H1 (cell line): Measurements from ENCODE around the gene SLC5A2. TPM values are rescaled to one million over a fixed set of nuclear protein-coding genes. Genes with fewer than 3 reads are reported as not detected.

Source experiments
- CTCF ChIA-PET: fragments of 300-600 bp; sonication (Branson Sonifier 250); formaldehyde crosslinking; loops from one replicate; lab custom pipeline; 2021; ENCODE audit not compliant: partially characterized antibody; lab: Charles Lee
- POLR2A ChIA-PET: fragments of 300-600 bp; sonication (Branson Sonifier 250); formaldehyde crosslinking; loops from one replicate; lab custom pipeline; 2021; ENCODE audit warnings: inconsistent platforms; ENCODE audit not compliant: partially characterized antibody; lab: Charles Lee
- DNase-seq, 2 experiments: peaks; one replicate each; pipeline versions ENCODE4 v3.0.0 to v3.0.0-alpha.2; 2010 to 2022; ENCODE audit warnings: low spot score in 2 of 2, low read depth in 1 of 2, mixed read lengths in 1 of 2
- FAIRE-seq: peaks from 2 replicates; lab custom pipeline; 2011; peaks lifted over from hg19 to GRCh38; lab: Jason Lieb, UNC
- H2AFZ ChIP-seq: 2 replicates; pipeline ENCODE4 v1.8.1; 2012; ENCODE audit warnings: low read length, inconsistent platforms
- H2AK5ac ChIP-seq: 2 replicates; pipeline ENCODE4 v1.6.1; 2013; ENCODE audit warnings: low read depth, low read length
- H2BK120ac ChIP-seq: replicated peaks from 2 replicates; pipeline ENCODE3; 2013; ENCODE audit warnings: low read depth, low read length, inconsistent platforms
- H2BK12ac ChIP-seq: 2 replicates; pipeline ENCODE4 v1.6.1; 2013; ENCODE audit warnings: low read depth, low read length
- H2BK15ac ChIP-seq: 2 replicates; pipeline ENCODE4 v1.6.1; 2013; ENCODE audit warnings: low read length
- H2BK20ac ChIP-seq: 2 replicates; pipeline ENCODE4 v1.6.1; 2013; ENCODE audit warnings: low read length
- H2BK5ac ChIP-seq: 2 replicates; pipeline ENCODE4 v1.6.1; 2013; ENCODE audit warnings: low read depth, low read length
- H3K14ac ChIP-seq: 2 replicates; pipeline ENCODE4 v1.6.1; 2013; ENCODE audit warnings: inconsistent platforms; ENCODE audit not compliant: insufficient read length
- H3K18ac ChIP-seq: 2 replicates; pipeline ENCODE4 v1.6.1; 2013; ENCODE audit warnings: low read length; ENCODE audit errors: extremely low read depth
- H3K23ac ChIP-seq: 2 replicates; pipeline ENCODE4 v1.6.1; 2013; ENCODE audit warnings: inconsistent platforms; ENCODE audit not compliant: insufficient read length
- H3K23me2 ChIP-seq: 2 replicates; pipeline ENCODE4 v1.6.1; 2013; ENCODE audit warnings: low read depth, low read length
- H3K27ac ChIP-seq: 2 replicates; pipeline ENCODE4 v1.6.1; 2011; ENCODE audit warnings: low read depth, low read length, inconsistent platforms
- H3K27me3 ChIP-seq, 4 experiments: replicated peaks in 1 of 4; 1 replicate in 1 of 4; 2 replicates in 3 of 4; pipeline versions ENCODE4 v1.6.1 to v1.8.1; 2011 to 2013; ENCODE audit warnings: low read length in 3 of 4, mild to moderate bottlenecking in 3 of 4, inconsistent platforms in 2 of 4, mixed read lengths in 2 of 4, moderate library complexity in 1 of 4; ENCODE audit not compliant: control insufficient read depth in 3 of 4, insufficient read depth in 3 of 4; ENCODE audit errors: extremely low read depth in 1 of 4
- H3K36me3 ChIP-seq, 4 experiments: 2 replicates each; pipeline versions ENCODE4 v1.6.1 to v1.8.1; 2011 to 2013; ENCODE audit warnings: mild to moderate bottlenecking in 4 of 4, low read length in 3 of 4, moderate library complexity in 2 of 4, control low read depth in 1 of 4, inconsistent platforms in 1 of 4; ENCODE audit not compliant: insufficient read depth in 4 of 4, control insufficient read depth in 2 of 4
- H3K4ac ChIP-seq: replicated peaks from 2 replicates; pipeline ENCODE3; 2013; ENCODE audit warnings: low read length, low read depth, mixed read lengths, inconsistent platforms; ENCODE audit not compliant: insufficient read length
- H3K4me1 ChIP-seq, 4 experiments: replicated peaks in 1 of 4; 1 replicate in 1 of 4; 2 replicates in 3 of 4; pipeline versions ENCODE4 v1.6.1 to v1.8.1; 2011 to 2013; ENCODE audit warnings: low read length in 3 of 4, inconsistent platforms in 2 of 4, mixed read lengths in 1 of 4; ENCODE audit not compliant: insufficient read depth in 4 of 4, control insufficient read depth in 3 of 4
- H3K4me2 ChIP-seq, 2 experiments: 2 replicates each; pipeline versions ENCODE4 v1.6.1 to v1.8.1; 2011 to 2013; ENCODE audit warnings: low read depth in 2 of 2, low read length in 2 of 2, control low read depth in 1 of 2, inconsistent platforms in 1 of 2, mild to moderate bottlenecking in 1 of 2; ENCODE audit not compliant: insufficient read depth in 1 of 2
- H3K4me3 ChIP-seq, 4 experiments: fragments of 200-600, 300-600 bp in 1 of 4; sonication (generic), shearing (Covaris generic), sonication (Bioruptor Twin) in 1 of 4; 2 replicates each; pipeline versions ENCODE4 v1.5.1 to v1.8.1; 2011 to 2016; ENCODE audit warnings: low read length in 4 of 4, low read depth in 3 of 4, control low read depth in 2 of 4, inconsistent platforms in 2 of 4, mild to moderate bottlenecking in 2 of 4, mixed read lengths in 1 of 4, moderate library complexity in 1 of 4; ENCODE audit not compliant: insufficient read depth in 2 of 4; ENCODE audit errors: extremely low read depth in 1 of 4
- H3K56ac ChIP-seq: replicated peaks from 2 replicates; pipeline ENCODE3; 2013; ENCODE audit warnings: low read depth, mild to moderate bottlenecking, mixed read lengths, low read length, inconsistent platforms; ENCODE audit not compliant: insufficient read length
- H3K79me1 ChIP-seq: 2 replicates; pipeline ENCODE4 v1.6.1; 2013; ENCODE audit warnings: low read depth, low read length, control low read depth
- H3K79me2 ChIP-seq, 2 experiments: 2 replicates each; pipeline versions ENCODE4 v1.6.1 to v1.8.1; 2012 to 2013; ENCODE audit warnings: low read length in 2 of 2, mild to moderate bottlenecking in 2 of 2, inconsistent platforms in 1 of 2; ENCODE audit not compliant: insufficient read depth in 2 of 2, control insufficient read depth in 1 of 2
- H3K9ac ChIP-seq, 4 experiments: replicated peaks in 1 of 4; 1 replicate in 1 of 4; 2 replicates in 3 of 4; pipeline versions ENCODE4 v1.6.1 to v1.8.1; 2011 to 2013; ENCODE audit warnings: low read depth in 3 of 4, low read length in 3 of 4, control low read depth in 2 of 4, mild to moderate bottlenecking in 2 of 4, moderate library complexity in 2 of 4, inconsistent platforms in 1 of 4; ENCODE audit errors: extremely low read depth in 1 of 4
- H3K9me3 ChIP-seq, 2 experiments: 2 replicates each; pipeline versions ENCODE4 v1.6.1 to v1.8.1; 2012 to 2013; ENCODE audit warnings: mild to moderate bottlenecking in 2 of 2, moderate library complexity in 2 of 2, control low read depth in 1 of 2, inconsistent platforms in 1 of 2, low read depth in 1 of 2, low read length in 1 of 2, mixed read lengths in 1 of 2; ENCODE audit not compliant: insufficient read depth in 2 of 2
- H4K20me1 ChIP-seq, 2 experiments: replicated peaks in 1 of 2; 2 replicates each; pipeline versions ENCODE3 to v1.8.1; 2011 to 2013; ENCODE audit warnings: inconsistent platforms in 2 of 2, low read length in 2 of 2, mild to moderate bottlenecking in 1 of 2; ENCODE audit not compliant: insufficient read depth in 2 of 2, control insufficient read depth in 1 of 2
- H4K5ac ChIP-seq: 2 replicates; pipeline ENCODE4 v1.6.1; 2013; ENCODE audit warnings: low read length, low read depth, mixed read lengths, inconsistent platforms; ENCODE audit not compliant: insufficient read length
- H4K8ac ChIP-seq: 2 replicates; pipeline ENCODE4 v1.8.0; 2013; ENCODE audit warnings: mild to moderate bottlenecking, moderate library complexity, low read length, inconsistent platforms; ENCODE audit not compliant: insufficient read depth; ENCODE audit errors: extremely low read depth
- H4K91ac ChIP-seq: replicated peaks from 2 replicates; pipeline ENCODE3; 2013; ENCODE audit warnings: low read length, mixed read lengths, inconsistent platforms; ENCODE audit not compliant: insufficient read length
- EZH2 ChIP-seq: fragments of 200-600 bp; sonication (generic); IDR thresholded peaks from 2 replicates; pipeline ENCODE4 v1.7.1; 2012; ENCODE audit warnings: low read depth, mild to moderate bottlenecking, moderate library complexity, low read length, inconsistent platforms; ENCODE audit not compliant: severe bottlenecking
- GTF2F1 ChIP-seq: IDR thresholded peaks from 2 replicates; pipeline ENCODE4 v1.6.1; 2012; ENCODE audit warnings: low read depth, low read length, improper control_type of control experiment, borderline replicate concordance
- HDAC2 ChIP-seq, 2 experiments: fragments of 300-600 bp in 1 of 2; sonication (generic) in 1 of 2; IDR thresholded peaks; 2 replicates each; pipeline ENCODE4 v1.6.1; 2011 to 2012; ENCODE audit warnings: low read depth in 2 of 2, low read length in 2 of 2, mild to moderate bottlenecking in 2 of 2, moderate library complexity in 2 of 2, borderline replicate concordance in 1 of 2, inconsistent platforms in 1 of 2
- MAX ChIP-seq: IDR thresholded peaks from 2 replicates; pipeline ENCODE4 v1.6.1; 2012; ENCODE audit warnings: inconsistent platforms
- PHF8 ChIP-seq: fragments of 200-600 bp; sonication (generic); conservative IDR thresholded peaks from 2 replicates; pipeline ENCODE4 v1.7.1; 2012; ENCODE audit warnings: low read depth, mild to moderate bottlenecking, inconsistent platforms, low read length, moderate library complexity
- RBBP5 ChIP-seq: IDR thresholded peaks from 2 replicates; pipeline ENCODE4 v1.7.1; 2012; ENCODE audit warnings: low read depth, mild to moderate bottlenecking, inconsistent platforms, low read length, moderate library complexity, borderline replicate concordance
- SP1 ChIP-seq: IDR thresholded peaks from 2 replicates; pipeline ENCODE4 v1.6.1; 2011; ENCODE audit warnings: low read depth, low read length
- TAF1 ChIP-seq: IDR thresholded peaks from 2 replicates; pipeline ENCODE4 v1.6.1; 2011; ENCODE audit warnings: mild to moderate bottlenecking, low read depth, low read length
- TAF7 ChIP-seq: optimal IDR thresholded peaks from 2 replicates; pipeline ENCODE3; 2011; ENCODE audit warnings: low read depth, mild to moderate bottlenecking, inconsistent platforms, low read length, moderate library complexity, borderline replicate concordance
- YY1 ChIP-seq: IDR thresholded peaks from 2 replicates; pipeline ENCODE4 v1.6.1; 2011; ENCODE audit warnings: low read depth, mild to moderate bottlenecking, low read length
- WGBS, 2 experiments: shearing (Covaris generic) in 1 of 2; methylation state at CpG; one replicate each; pipeline versions ENCODE4 v1.1.6 to v1.1.7; 2013 to 2015; ENCODE audit warnings: low lambda C conversion rate in 2 of 2, mixed read lengths in 2 of 2, inconsistent platforms in 1 of 2, low coverage in 1 of 2, missing lambda C conversion rate in 1 of 2; ENCODE audit not compliant: insufficient replicate concordance in 2 of 2, insufficient coverage in 1 of 2, insufficient read length in 1 of 2; ENCODE audit errors: extremely low coverage in 1 of 2, missing lambda C conversion rate in 1 of 2; 5-methylcytosine and 5-hydroxymethylcytosine counted together
- polyA plus RNA-seq, 7 experiments: library from polyadenylated mRNA; depleted of rRNA in 3 of 7; stranded (reverse) in 5 of 7; unstranded in 2 of 7; fragments of >200 nt in 5 of 7; fragments of 200-250 nt in 2 of 7; gene quantifications; 1 replicate in 5 of 7; 2 replicates in 1 of 7; 4 replicates in 1 of 7; pipeline versions ENCODE4 v1.2.1 to v1.2.3, GENCODE V29; 2011 to 2013; ENCODE audit warnings: missing spikeins in 2 of 7, mixed read lengths in 2 of 7
- total RNA-seq: library from RNA; stranded (reverse); fragmentation: NEBNext Ultra II Directional; extraction: Animal tissue kit (Norgen Biotek cat#: 25700); gene quantifications from 2 replicates; pipeline ENCODE4 v1.2.1, GENCODE V29; 2021

The SLC5A2 gene
- total and polyA plus RNA-seq, 2 of the 8 experiments (the other 6 are each of a cell fraction or from before 2014, with no cell fraction given) = 0.56 to 4.4 TPM

DNA sequence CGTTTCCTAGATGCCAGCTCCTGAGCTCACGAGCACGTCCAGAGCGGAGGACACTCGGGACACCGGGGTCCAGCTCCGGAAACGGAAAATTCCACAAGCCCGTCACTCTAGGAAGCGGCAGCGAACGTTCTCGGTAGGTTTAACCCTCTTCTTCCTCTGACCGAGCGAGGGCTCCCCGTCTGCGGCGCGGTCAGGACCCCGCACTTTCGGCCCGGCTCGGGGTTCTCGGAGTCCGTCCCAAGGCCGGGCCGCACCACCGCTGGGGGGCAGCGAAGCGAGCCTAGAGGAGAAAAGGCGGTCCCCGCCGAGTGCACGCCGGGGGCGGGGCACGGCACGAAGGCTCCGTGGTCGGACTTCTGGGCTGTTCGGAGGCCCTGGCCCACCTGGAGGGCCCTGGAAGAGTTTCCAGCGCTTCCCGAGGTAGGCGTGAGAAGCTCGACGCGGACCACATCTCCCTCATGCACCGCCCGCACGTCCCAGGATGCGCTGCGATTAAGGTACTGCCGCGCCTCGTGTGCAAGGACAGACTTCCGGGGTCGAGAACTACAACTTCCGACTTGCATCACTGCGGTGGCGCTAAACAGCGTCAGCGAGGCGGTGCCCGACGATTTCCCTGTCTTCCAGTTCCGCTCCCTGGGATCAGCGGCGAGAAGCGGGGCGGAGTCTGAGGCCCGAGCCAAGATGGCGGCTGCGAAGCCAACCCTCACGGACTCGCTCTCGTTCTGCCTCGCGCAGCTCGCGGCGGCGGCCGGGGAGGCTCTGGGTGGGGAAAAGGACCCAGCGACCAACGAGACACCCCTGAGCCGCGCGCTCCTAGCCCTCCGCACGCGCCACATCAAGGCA, 23.9 kb upstream of the SLC5A2 start, which contains the start of gene ARMC5:
Gene ARMC5, plus strand, starts transcription at position 658 of the 843 bp plus-strand sequence. Its CDS starts 24 bp downstream, at position 682.
- H3K4ac ChIP-seq = peak within 1 kb of the TSS; percentile 59
- peak within 1 kb of the TSS; percentile 58 for H2BK120ac ChIP-seq
- H3K56ac ChIP-seq = peak within 1 kb of the TSS; percentile 94
- H2AFZ ChIP-seq = peak within 1 kb of the TSS; percentile 57; the same call in 1 of the 2 replicates
- H3K9me3 ChIP-seq = no peaks in the 10 kb centered on the region
- H4K20me1 ChIP-seq = peaks cover 14 to 20% of the 10 kb centered on the region in 2 experiments
- H3K18ac ChIP-seq = peak within 1 kb of the TSS; percentile 96
- H4K8ac ChIP-seq = peak within 1 kb of the TSS; percentile 100
- WGBS, 2 experiments = 1% methylated on average over 73 of the region's 91 CpGs; no CpG with 5 or more reads in 1 of the 2 experiments
- peak within 1 kb of the TSS; percentile 98 for H4K91ac ChIP-seq
- peaks cover 11% of the 10 kb centered on the region; the same call in 1 of the 2 replicates for H3K23me2 ChIP-seq
- peaks cover 8% of the 10 kb centered on the region for H3K79me1 ChIP-seq
- no peak within 1 kb of the TSS for H3K23ac ChIP-seq
- H2BK20ac ChIP-seq = no peak within 1 kb of the TSS
- peak within 1 kb of the TSS; percentile 70 to 85 (median 76) for H3K4me3 ChIP-seq
- H3K36me3 ChIP-seq = peaks cover 0 to 5% (median 0%) of the 10 kb centered on the region in 4 experiments; a peak in 2 of 8 replicates
- peak within 1 kb of the TSS; percentile 94 for H2BK12ac ChIP-seq
- FAIRE-seq = no peak
- H3K27ac ChIP-seq = peak within 1 kb of the TSS; percentile 99
- peaks cover 0 to 16% (median 6%) of the 10 kb centered on the region in 4 experiments; a peak in 5 of 7 replicates for H3K4me1 ChIP-seq
- H4K5ac ChIP-seq = peak within 1 kb of the TSS; percentile 99
- no peak within 1 kb of the TSS for H3K14ac ChIP-seq
- ChIA-PET POLR2A (interaction anchor here (1.0 to 4.5 kb wide), 19 partner anchors 8 to 342 kb away, joined by 3 to 40 read pairs (median 5); partner anchors contain the start of genes COX6A2, FUS, KAT8 and ZNF843), CTCF (interaction anchor here (0.5 to 3.6 kb wide), 12 partner anchors 9 to 342 kb away, joined by 3 to 25 read pairs (median 6); partner anchors contain the start of genes KAT8, PYCARD and ZNF843)
- peaks cover 0 to 28% of the 10 kb centered on the region in 2 experiments; a peak in 2 of 4 replicates for H3K79me2 ChIP-seq
- DNase-seq = peak; percentile 93 to 95
- peak within 1 kb of the TSS; percentile 91 to 99 (median 99) for H3K9ac ChIP-seq
- H3K4me2 ChIP-seq = peak within 1 kb of the TSS; percentile 88 to 98
- H2AK5ac ChIP-seq = no peak within 1 kb of the TSS
- H2BK15ac ChIP-seq = no peak within 1 kb of the TSS
- peak within 1 kb of the TSS; percentile 97 for H2BK5ac ChIP-seq
- no peaks in the 10 kb centered on the region for H3K27me3 ChIP-seq
- no peak; the same call in 1 of the 2 replicates for TF ChIP-seq GTF2F1
- TF ChIP-seq TAF1 = peak; percentile 98
- no peak for TF ChIP-seq EZH2
- TF ChIP-seq TAF7 = peak; percentile 92
- peak; percentile 96 for TF ChIP-seq MAX
- TF ChIP-seq HDAC2 (IDR thresholded peaks at IDR 0.05; ENCODE audit: borderline replicate concordance in 1 of 2, low read depth in 2 of 2, low read length in 2 of 2) = 0 out of 4 replicates have a peak, but pooled peaks of 1 of the 2 experiments have one; percentile 88
- TF ChIP-seq RBBP5 = peak; percentile 90
- TF ChIP-seq SP1 = no peak
- TF ChIP-seq YY1 = peak; percentile 98
- TF ChIP-seq PHF8 = peak; percentile 100
